Glutamatergic neuron (in vitro differentiated cells): ENCODE data around the gene RELB. TPM values are rescaled to one million over a fixed set of nuclear protein-coding genes. Genes with fewer than 3 reads are reported as not detected.

Experiments used
- DNase-seq: peaks from one replicate; pipeline ENCODE4 v3.0.0; 2022
- H3K27ac Mint-ChIP-seq: one replicate; pipeline ENCODE4 v1.8.0; 2020; ENCODE audit warnings: mild to moderate bottlenecking, mixed read lengths, inconsistent platforms; ENCODE audit not compliant: unreplicated experiment
- H3K27me3 Mint-ChIP-seq: one replicate; pipeline ENCODE4 v1.8.0; 2020; ENCODE audit warnings: mild to moderate bottlenecking, moderate library complexity, mixed read lengths, inconsistent platforms; ENCODE audit not compliant: unreplicated experiment
- H3K36me3 Mint-ChIP-seq: one replicate; pipeline ENCODE4 v1.8.0; 2020; ENCODE audit warnings: mild to moderate bottlenecking, mixed read lengths, inconsistent platforms; ENCODE audit not compliant: unreplicated experiment
- H3K4me1 Mint-ChIP-seq: one replicate; pipeline ENCODE4 v1.8.0; 2020; ENCODE audit warnings: mild to moderate bottlenecking, low read depth, mixed read lengths, inconsistent platforms; ENCODE audit not compliant: unreplicated experiment
- H3K4me3 Mint-ChIP-seq: one replicate; pipeline ENCODE4 v1.8.0; 2020; ENCODE audit warnings: mild to moderate bottlenecking, mixed read lengths, inconsistent platforms; ENCODE audit not compliant: unreplicated experiment
- H3K9me3 Mint-ChIP-seq: one replicate; pipeline ENCODE4 v1.8.0; 2020; ENCODE audit warnings: mild to moderate bottlenecking, moderate library complexity, mixed read lengths, inconsistent platforms; ENCODE audit not compliant: unreplicated experiment
- CTCF ChIP-seq: fragments of 200-600 bp; sonication (generic); IDR thresholded peaks from one replicate; pipeline ENCODE4 v1.5.0; 2021; ENCODE audit not compliant: partially characterized antibody, unreplicated experiment
- total RNA-seq: library from RNA; stranded (reverse); fragmentation: NEBNext Ultra II Directional; extraction: Animal tissue kit (Norgen Biotek cat#: 25700); gene quantifications from one replicate; pipeline ENCODE4 v1.2.1, GENCODE V29; 2021; ENCODE audit not compliant: unreplicated experiment

The RELB gene
- total RNA-seq, 1 donor from 2014 or later = 1.2 TPM

GRCh38 chr19:45041125-45041524, 39.9 kb downstream of the RELB start:
- Mint-ChIP-seq H3K4me3 (peak overlapping the region; percentile 15), H3K4me1 (peaks cover 8% of the 10 kb centered on the region)
- TF ChIP-seq CTCF = no peak

GRCh38 chr19:45045671-45046353, 44.5 kb downstream of the RELB start:
- H3K27me3 Mint-ChIP-seq = peaks cover 3% of the 10 kb centered on the region
- H3K27ac Mint-ChIP-seq = no peak overlapping the region
- H3K36me3 Mint-ChIP-seq = no peaks in the 10 kb centered on the region
- no peak overlapping the region for H3K4me3 Mint-ChIP-seq
- DNase-seq = no peak
- no peaks in the 10 kb centered on the region for H3K4me1 Mint-ChIP-seq
- no peaks in the 10 kb centered on the region for H3K9me3 Mint-ChIP-seq
- no peak for TF ChIP-seq CTCF

More at GRCh38 chr19:45041125-45041524, 39.9 kb downstream of the RELB start:
- H3K36me3 Mint-ChIP-seq = no peaks in the 10 kb centered on the region
- no peak for DNase-seq
- peaks cover 6% of the 10 kb centered on the region for H3K9me3 Mint-ChIP-seq
- H3K27ac Mint-ChIP-seq = no peak overlapping the region
- H3K27me3 Mint-ChIP-seq = peaks cover 3% of the 10 kb centered on the region

- DNase-seq = no peak
- no peaks in the 10 kb centered on the region for H3K36me3 Mint-ChIP-seq
- no peak for TF ChIP-seq CTCF
- peaks cover 3% of the 10 kb centered on the region for H3K27me3 Mint-ChIP-seq
- H3K27ac Mint-ChIP-seq = no peak overlapping the region
- no peak overlapping the region for H3K4me3 Mint-ChIP-seq
- no peaks in the 10 kb centered on the region for H3K9me3 Mint-ChIP-seq
- peaks cover 1% of the 10 kb centered on the region for H3K4me1 Mint-ChIP-seq
Measured at GRCh38 chr19:45046355-45046754, 45.1 kb downstream of the RELB start.

GRCh38 chr19:45047188-45047797, 46.0 kb downstream of the RELB start:
- Mint-ChIP-seq H3K9me3 (no peaks in the 10 kb centered on the region), H3K4me3 (no peak overlapping the region), H3K4me1 (peaks cover 4% of the 10 kb centered on the region), H3K27ac (no peak overlapping the region), H3K27me3 (peaks cover 3% of the 10 kb centered on the region), H3K36me3 (no peaks in the 10 kb centered on the region)
- no peak for DNase-seq
- no peak for TF ChIP-seq CTCF

GRCh38 chr19:45049073-45049736, 47.9 kb downstream of the RELB start:
- H3K9me3 Mint-ChIP-seq = no peaks in the 10 kb centered on the region
- TF ChIP-seq CTCF = no peak
- H3K36me3 Mint-ChIP-seq = no peaks in the 10 kb centered on the region
- DNase-seq = no peak
- no peak overlapping the region for H3K4me3 Mint-ChIP-seq
- peaks cover 3% of the 10 kb centered on the region for H3K27me3 Mint-ChIP-seq
- peaks cover 4% of the 10 kb centered on the region for H3K4me1 Mint-ChIP-seq
- H3K27ac Mint-ChIP-seq = no peak overlapping the region
